HEK293 (cell line): Measurements from ENCODE around the gene LLGL2.

Experiments used
- CTCF ChIA-PET: fragments of 350-600 bp; formaldehyde crosslinking; extraction: SDS; loops from one replicate; lab custom pipeline; 2021; ENCODE audit warnings: antibody characterized with exemption; lab: Yijun Ruan, JAX
- POLR2A ChIA-PET: fragments of 300-600 bp; formaldehyde crosslinking; extraction: SDS; loops from one replicate; lab custom pipeline; 2020; ENCODE audit warnings: antibody characterized with exemption, inconsistent platforms; lab: Yijun Ruan, JAX
- H3K27ac ChIP-seq: fragments of 200-500 bp; sonication (Bioruptor generic); 2 replicates; pipeline ENCODE4 v1.5.1; 2014; ENCODE audit warnings: low read depth, low read length, control low read depth, inconsistent platforms; ENCODE audit errors: extremely low read depth
- H3K36me3 ChIP-seq, 2 experiments: fragments of 200-500 bp in 1 of 2; sonication (Bioruptor generic) in 1 of 2; 1 replicate in 1 of 2; 2 replicates in 1 of 2; pipeline ENCODE4 v1.5.1; 2014 to 2017; ENCODE audit warnings: inconsistent platforms in 2 of 2, low read length in 2 of 2; ENCODE audit not compliant: control insufficient read depth in 2 of 2, insufficient read depth in 1 of 2
- H3K4me1 ChIP-seq: fragments of 200-500 bp; sonication (Bioruptor generic); 2 replicates; pipeline ENCODE4 v1.5.1; 2014; ENCODE audit warnings: mild to moderate bottlenecking, low read length, inconsistent platforms; ENCODE audit not compliant: control insufficient read depth, insufficient read depth
- H3K4me3 ChIP-seq: 2 replicates; pipeline ENCODE4 v1.5.1; 2011; ENCODE audit warnings: low read depth, mild to moderate bottlenecking, control low read depth, low read length, moderate library complexity
- H3K9me3 ChIP-seq: fragments of 200-500 bp; sonication (Bioruptor generic); 2 replicates; pipeline ENCODE4 v1.5.1; 2014; ENCODE audit warnings: low read depth, low read length, inconsistent platforms; ENCODE audit not compliant: control insufficient read depth, insufficient read depth
- GLI2 ChIP-seq: fragments of 450-650 bp; formaldehyde crosslinking; IDR thresholded peaks from 2 replicates; pipeline ENCODE4; 2017; ENCODE audit warnings: missing biosample characterization, missing genetic modification characterization, low read depth, borderline replicate concordance
- GLI4 ChIP-seq: fragments of 450-650 bp; formaldehyde crosslinking; IDR thresholded peaks from 2 replicates; pipeline ENCODE4 v1.5.1; 2016; ENCODE audit warnings: missing biosample characterization, missing genetic modification characterization
- HOXA7 ChIP-seq: sonication (generic); formaldehyde crosslinking; IDR thresholded peaks from 2 replicates; pipeline ENCODE4 v1.8.1; 2022; ENCODE audit warnings: missing genetic modification reagents, borderline replicate concordance
- IKZF3 ChIP-seq: fragments of 450-650 bp; IDR thresholded peaks from 2 replicates; pipeline ENCODE4 v1.5.0; 2018; ENCODE audit warnings: missing biosample characterization, mild to moderate bottlenecking, missing genetic modification characterization, moderate library complexity
- KLF1 ChIP-seq: fragments of 450-650 bp; formaldehyde crosslinking; IDR thresholded peaks from 2 replicates; pipeline ENCODE4 v1.5.1; 2016; ENCODE audit warnings: missing biosample characterization, missing genetic modification characterization
- ZBTB48 ChIP-seq: fragments of 450-650 bp; formaldehyde crosslinking; IDR thresholded peaks from 2 replicates; pipeline ENCODE4 v1.5.1; 2016; ENCODE audit warnings: missing biosample characterization, missing genetic modification characterization
- ZFP69B ChIP-seq: fragments of 450-650 bp; formaldehyde crosslinking; IDR thresholded peaks from 2 replicates; pipeline ENCODE4 v1.5.1; 2016; ENCODE audit warnings: missing biosample characterization, missing genetic modification characterization
- ZNF175 ChIP-seq: fragments of 450-650 bp; formaldehyde crosslinking; IDR thresholded peaks from 2 replicates; pipeline ENCODE4 v1.5.1; 2016; ENCODE audit warnings: missing biosample characterization, missing genetic modification characterization
- ZNF184 ChIP-seq: fragments of 450-650 bp; IDR thresholded peaks from 2 replicates; pipeline ENCODE4 v1.5.1; 2018; ENCODE audit warnings: missing biosample characterization, mild to moderate bottlenecking, missing genetic modification characterization
- ZNF266 ChIP-seq: fragments of 450-650 bp; formaldehyde crosslinking; IDR thresholded peaks from 2 replicates; pipeline ENCODE4 v1.5.1; 2016; ENCODE audit warnings: missing biosample characterization, missing genetic modification characterization, low read depth
- ZNF335 ChIP-seq: fragments of 450-650 bp; formaldehyde crosslinking; conservative IDR thresholded peaks from 2 replicates; pipeline ENCODE4 v1.5.1; 2016; ENCODE audit warnings: missing biosample characterization, missing genetic modification characterization
- ZNF561 ChIP-seq: fragments of 450-650 bp; IDR thresholded peaks from 2 replicates; pipeline ENCODE4 v1.5.1; 2018; ENCODE audit warnings: missing biosample characterization, missing genetic modification characterization, borderline replicate concordance
- ZNF677 ChIP-seq: fragments of 450-650 bp; IDR thresholded peaks from 2 replicates; pipeline ENCODE4 v1.5.0; 2018; ENCODE audit warnings: missing biosample characterization, mild to moderate bottlenecking, missing genetic modification characterization, moderate library complexity
- ZNF76 ChIP-seq: fragments of 450-650 bp; formaldehyde crosslinking; IDR thresholded peaks from 2 replicates; pipeline ENCODE4; 2016; ENCODE audit warnings: low read depth, missing biosample characterization, missing genetic modification characterization, borderline replicate concordance
- ZNF768 ChIP-seq: fragments of 450-650 bp; formaldehyde crosslinking; IDR thresholded peaks from 2 replicates; pipeline ENCODE4 v1.5.1; 2018; ENCODE audit warnings: missing biosample characterization, mild to moderate bottlenecking, missing genetic modification characterization
- TF ChIP-seq, protein P1 (sequence below): fragments of 450-650 bp; formaldehyde crosslinking; IDR thresholded peaks from 2 replicates; pipeline ENCODE4 v1.5.0; 2017; ENCODE audit warnings: missing biosample characterization, missing genetic modification characterization, borderline replicate concordance
- TF ChIP-seq, protein P2 (sequence below): IDR thresholded peaks from 2 replicates; pipeline ENCODE4 v1.6.1; 2011; ENCODE audit warnings: mild to moderate bottlenecking, low read depth, low read length, borderline replicate concordance
- TF ChIP-seq, protein P3 (sequence below): fragments of 450-650 bp; formaldehyde crosslinking; IDR thresholded peaks from 2 replicates; pipeline ENCODE4 v1.5.1; 2016; ENCODE audit warnings: missing biosample characterization, missing genetic modification characterization, borderline replicate concordance
- TF ChIP-seq, protein P4 (sequence below): fragments of 450-650 bp; formaldehyde crosslinking; IDR thresholded peaks from 2 replicates; pipeline ENCODE4 v1.5.1; 2016; ENCODE audit warnings: missing biosample characterization, missing genetic modification characterization

LLGL2 gene

DNA sequence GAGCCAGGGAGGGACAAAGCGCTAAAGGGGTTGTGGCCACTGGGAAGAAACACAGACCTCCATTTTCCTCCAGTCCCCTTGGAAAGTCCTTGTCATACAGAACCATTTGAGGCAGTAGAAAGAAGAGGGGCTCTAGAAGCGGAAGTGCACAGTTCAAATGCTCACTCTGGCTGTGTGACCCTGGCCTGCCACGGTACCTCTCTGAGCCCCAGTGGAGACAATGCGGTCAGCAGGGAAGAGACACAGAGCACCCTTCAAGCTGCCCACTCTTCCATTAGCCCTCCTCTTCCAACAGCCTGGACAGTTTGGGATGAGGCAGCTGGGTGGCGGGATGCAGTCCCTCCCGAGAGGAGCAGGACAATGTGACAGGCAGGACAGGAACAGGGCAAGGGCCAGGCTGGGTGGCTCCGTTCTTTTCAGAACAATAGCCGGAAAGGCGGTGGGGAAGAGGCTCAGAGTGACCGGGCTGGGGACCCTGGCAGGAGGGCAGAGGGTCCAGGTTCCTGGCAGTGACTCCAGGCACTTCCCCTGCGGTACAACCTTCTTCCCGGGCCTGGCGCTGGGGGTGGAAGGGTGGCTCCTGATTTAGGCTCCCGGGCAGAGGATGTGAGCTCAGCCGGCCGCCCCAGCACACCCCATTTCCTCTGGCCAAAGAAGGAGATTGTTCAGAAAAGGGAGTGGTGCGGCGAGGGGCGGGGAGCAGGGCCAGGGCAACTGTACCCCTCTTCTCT lies 15.8 kb upstream of the LLGL2 start:
- POLR2A ChIA-PET = interaction anchor here (1.1 kb wide), 1 partner anchor 15 kb away, joined by 5 read pairs; the partner anchor contains the start of gene LLGL2
- Histone ChIP-seq H3K36me3 (peaks cover 9 to 75% of the 10 kb centered on the region in 2 experiments; a peak in 2 of 3 replicates), H3K27ac (no peak overlapping the region), H3K9me3 (no peaks in the 10 kb centered on the region), H3K4me3 (no peak overlapping the region), H3K4me1 (no peaks in the 10 kb centered on the region)
- TF ChIP-seq, protein P1, sequence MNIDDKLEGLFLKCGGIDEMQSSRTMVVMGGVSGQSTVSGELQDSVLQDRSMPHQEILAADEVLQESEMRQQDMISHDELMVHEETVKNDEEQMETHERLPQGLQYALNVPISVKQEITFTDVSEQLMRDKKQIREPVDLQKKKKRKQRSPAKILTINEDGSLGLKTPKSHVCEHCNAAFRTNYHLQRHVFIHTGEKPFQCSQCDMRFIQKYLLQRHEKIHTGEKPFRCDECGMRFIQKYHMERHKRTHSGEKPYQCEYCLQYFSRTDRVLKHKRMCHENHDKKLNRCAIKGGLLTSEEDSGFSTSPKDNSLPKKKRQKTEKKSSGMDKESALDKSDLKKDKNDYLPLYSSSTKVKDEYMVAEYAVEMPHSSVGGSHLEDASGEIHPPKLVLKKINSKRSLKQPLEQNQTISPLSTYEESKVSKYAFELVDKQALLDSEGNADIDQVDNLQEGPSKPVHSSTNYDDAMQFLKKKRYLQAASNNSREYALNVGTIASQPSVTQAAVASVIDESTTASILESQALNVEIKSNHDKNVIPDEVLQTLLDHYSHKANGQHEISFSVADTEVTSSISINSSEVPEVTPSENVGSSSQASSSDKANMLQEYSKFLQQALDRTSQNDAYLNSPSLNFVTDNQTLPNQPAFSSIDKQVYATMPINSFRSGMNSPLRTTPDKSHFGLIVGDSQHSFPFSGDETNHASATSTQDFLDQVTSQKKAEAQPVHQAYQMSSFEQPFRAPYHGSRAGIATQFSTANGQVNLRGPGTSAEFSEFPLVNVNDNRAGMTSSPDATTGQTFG (tag by site-specific recombination) = no peak
- TF ChIP-seq ZNF768 (tag by site-specific recombination) (peak; percentile 80), ZFP69B (no peak)
- TF ChIP-seq, protein P2, sequence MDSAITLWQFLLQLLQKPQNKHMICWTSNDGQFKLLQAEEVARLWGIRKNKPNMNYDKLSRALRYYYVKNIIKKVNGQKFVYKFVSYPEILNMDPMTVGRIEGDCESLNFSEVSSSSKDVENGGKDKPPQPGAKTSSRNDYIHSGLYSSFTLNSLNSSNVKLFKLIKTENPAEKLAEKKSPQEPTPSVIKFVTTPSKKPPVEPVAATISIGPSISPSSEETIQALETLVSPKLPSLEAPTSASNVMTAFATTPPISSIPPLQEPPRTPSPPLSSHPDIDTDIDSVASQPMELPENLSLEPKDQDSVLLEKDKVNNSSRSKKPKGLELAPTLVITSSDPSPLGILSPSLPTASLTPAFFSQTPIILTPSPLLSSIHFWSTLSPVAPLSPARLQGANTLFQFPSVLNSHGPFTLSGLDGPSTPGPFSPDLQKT = no peak
- CTCF ChIA-PET = interaction anchor here (0.6 to 0.8 kb wide), 3 partner anchors 81 to 496 kb away, joined by 3 read pairs; no protein-coding TSS in a partner anchor

DNA sequence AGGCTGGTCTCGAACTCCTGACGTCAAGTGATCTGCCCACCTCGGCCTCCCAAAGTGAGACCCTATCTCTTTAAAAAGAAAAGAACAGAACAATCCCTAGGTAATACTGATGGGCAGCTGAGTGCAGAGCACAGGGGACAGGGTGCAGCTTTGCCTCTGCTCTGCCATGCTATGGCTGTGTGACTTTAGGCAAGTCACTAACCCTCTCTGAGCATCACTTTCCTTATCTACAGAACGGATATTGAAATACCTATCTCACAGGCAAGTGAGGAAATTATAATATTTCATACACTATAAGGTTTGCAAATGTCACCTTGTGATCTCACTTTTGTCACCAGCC lies 14.3 kb upstream of the LLGL2 start:
- H3K9me3 ChIP-seq = no peaks in the 10 kb centered on the region
- POLR2A ChIA-PET = interaction anchor here (0.7 to 1.2 kb wide), 4 partner anchors 14 to 117 kb away, joined by 3 to 5 read pairs (median 4); partner anchors contain the start of genes GRB2 and LLGL2
- H3K4me3 ChIP-seq = no peak overlapping the region
- no peak overlapping the region for H3K27ac ChIP-seq
- H3K4me1 ChIP-seq = no peaks in the 10 kb centered on the region
- no peak for TF ChIP-seq ZNF184 (tag by site-specific recombination)
- peak; percentile 95; the same call in 1 of the 2 replicates for TF ChIP-seq ZNF768 (tag by site-specific recombination)
- H3K36me3 ChIP-seq = peaks cover 9 to 60% of the 10 kb centered on the region in 2 experiments; a peak in 2 of 3 replicates
- CTCF ChIA-PET = interaction anchor here (0.5 to 1.2 kb wide), 2 partner anchors 10 to 83 kb away, joined by 3 read pairs; no protein-coding TSS in a partner anchor

DNA sequence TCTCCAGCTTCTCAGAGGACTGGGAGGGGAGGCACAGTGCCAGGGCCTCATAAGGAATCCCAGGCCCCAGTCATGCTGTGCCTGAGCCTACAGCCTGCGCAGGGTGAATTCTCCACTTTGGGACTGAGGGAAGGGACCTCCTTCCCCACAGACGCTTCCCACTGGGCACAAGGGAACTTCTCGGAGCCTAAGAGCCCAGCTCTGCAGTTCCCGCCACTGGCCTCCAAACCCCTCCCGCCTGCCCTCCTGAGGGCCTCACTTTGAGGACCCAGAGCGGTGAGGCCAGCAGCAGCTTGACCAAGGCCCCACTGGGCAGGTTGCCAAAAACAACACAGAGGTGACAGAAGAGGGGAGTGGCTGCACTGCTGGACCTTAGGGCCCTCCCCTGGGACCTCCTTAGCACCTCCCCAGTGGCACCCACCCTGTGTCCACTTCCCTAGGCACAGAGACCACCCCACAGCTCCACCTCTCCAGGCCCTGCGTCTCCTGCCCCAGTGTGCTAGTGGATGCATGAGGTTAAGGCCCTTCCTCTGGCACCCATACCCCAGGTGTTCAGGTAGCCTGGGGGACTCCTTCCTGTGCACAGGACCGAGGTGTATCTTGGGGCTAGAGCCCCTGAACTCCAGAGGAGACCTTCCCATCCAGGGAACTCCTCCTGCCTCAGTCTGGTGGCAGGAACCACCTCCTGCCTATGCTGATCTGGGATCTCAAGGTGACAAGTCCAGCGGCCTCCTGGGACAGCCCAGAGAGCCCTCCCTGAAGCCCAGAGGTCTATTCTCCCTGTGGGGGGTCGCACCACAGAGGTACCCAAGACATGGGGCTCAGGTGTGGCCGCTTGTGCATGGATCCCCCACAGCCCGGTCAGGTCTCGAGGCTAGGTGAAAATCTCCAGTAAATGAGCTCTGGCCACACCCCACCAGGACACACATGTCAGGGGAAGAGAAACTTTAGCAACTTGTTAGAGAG lies 13.6 kb upstream of the LLGL2 start:
- ChIA-PET POLR2A (interaction anchor here (0.6 to 2.2 kb wide), 8 partner anchors 9 to 215 kb away, joined by 3 to 7 read pairs (median 4); partner anchors contain the start of genes GRB2 and LLGL2), CTCF (interaction anchor here (0.5 to 1.2 kb wide), 3 partner anchors 11 to 89 kb away, joined by 3 read pairs; no protein-coding TSS in a partner anchor)
- H3K4me3 ChIP-seq = no peak overlapping the region
- no peaks in the 10 kb centered on the region for H3K9me3 ChIP-seq
- H3K4me1 ChIP-seq = no peaks in the 10 kb centered on the region
- peaks cover 9 to 53% of the 10 kb centered on the region in 2 experiments; a peak in 2 of 3 replicates for H3K36me3 ChIP-seq
- H3K27ac ChIP-seq = no peak overlapping the region
- peak; percentile 72 for TF ChIP-seq KLF1 (tag by site-specific recombination)
- no peak for TF ChIP-seq ZNF266 (tag by site-specific recombination)
- TF ChIP-seq HOXA7 (CRISPR knock-in tag) = no peak
- TF ChIP-seq ZBTB48 (tag by site-specific recombination) = peak; percentile 39; the same call in 1 of the 2 replicates
- TF ChIP-seq ZNF677 = no peak
- TF ChIP-seq ZNF76 = no peak
- TF ChIP-seq ZNF561 (tag by site-specific recombination) = no peak
- TF ChIP-seq, protein P3, sequence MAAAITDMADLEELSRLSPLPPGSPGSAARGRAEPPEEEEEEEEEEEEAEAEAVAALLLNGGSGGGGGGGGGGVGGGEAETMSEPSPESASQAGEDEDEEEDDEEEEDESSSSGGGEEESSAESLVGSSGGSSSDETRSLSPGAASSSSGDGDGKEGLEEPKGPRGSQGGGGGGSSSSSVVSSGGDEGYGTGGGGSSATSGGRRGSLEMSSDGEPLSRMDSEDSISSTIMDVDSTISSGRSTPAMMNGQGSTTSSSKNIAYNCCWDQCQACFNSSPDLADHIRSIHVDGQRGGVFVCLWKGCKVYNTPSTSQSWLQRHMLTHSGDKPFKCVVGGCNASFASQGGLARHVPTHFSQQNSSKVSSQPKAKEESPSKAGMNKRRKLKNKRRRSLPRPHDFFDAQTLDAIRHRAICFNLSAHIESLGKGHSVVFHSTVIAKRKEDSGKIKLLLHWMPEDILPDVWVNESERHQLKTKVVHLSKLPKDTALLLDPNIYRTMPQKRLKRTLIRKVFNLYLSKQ (tag by site-specific recombination) = no peak
- TF ChIP-seq GLI4 = no peak
- no peak for TF ChIP-seq ZNF768 (tag by site-specific recombination)
- TF ChIP-seq GLI2 (tag by site-specific recombination) = no peak
- TF ChIP-seq, protein P4, sequence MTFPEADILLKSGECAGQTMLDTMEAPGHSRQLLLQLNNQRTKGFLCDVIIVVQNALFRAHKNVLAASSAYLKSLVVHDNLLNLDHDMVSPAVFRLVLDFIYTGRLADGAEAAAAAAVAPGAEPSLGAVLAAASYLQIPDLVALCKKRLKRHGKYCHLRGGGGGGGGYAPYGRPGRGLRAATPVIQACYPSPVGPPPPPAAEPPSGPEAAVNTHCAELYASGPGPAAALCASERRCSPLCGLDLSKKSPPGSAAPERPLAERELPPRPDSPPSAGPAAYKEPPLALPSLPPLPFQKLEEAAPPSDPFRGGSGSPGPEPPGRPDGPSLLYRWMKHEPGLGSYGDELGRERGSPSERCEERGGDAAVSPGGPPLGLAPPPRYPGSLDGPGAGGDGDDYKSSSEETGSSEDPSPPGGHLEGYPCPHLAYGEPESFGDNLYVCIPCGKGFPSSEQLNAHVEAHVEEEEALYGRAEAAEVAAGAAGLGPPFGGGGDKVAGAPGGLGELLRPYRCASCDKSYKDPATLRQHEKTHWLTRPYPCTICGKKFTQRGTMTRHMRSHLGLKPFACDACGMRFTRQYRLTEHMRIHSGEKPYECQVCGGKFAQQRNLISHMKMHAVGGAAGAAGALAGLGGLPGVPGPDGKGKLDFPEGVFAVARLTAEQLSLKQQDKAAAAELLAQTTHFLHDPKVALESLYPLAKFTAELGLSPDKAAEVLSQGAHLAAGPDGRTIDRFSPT (tag by site-specific recombination) = 0 out of 2 replicates have a peak, but pooled peaks have one; percentile 46
- no peak for TF ChIP-seq IKZF3 (tag by site-specific recombination)
- no peak for TF ChIP-seq ZNF175 (tag by site-specific recombination)
- peak; percentile 74 for TF ChIP-seq ZNF335
